OCI-LY7 (cell line): ENCODE measurements around the gene PURA. TPM values are rescaled to one million over a fixed set of nuclear protein-coding genes. Genes with fewer than 3 reads are reported as not detected.

Source experiments
- BruUV-seq: library from RNA; stranded (reverse); fragments of 400-500 nt; replicated peaks from 2 replicates; lab custom pipeline; 2021; lab: Mats Ljungman, UMichigan
- CTCF ChIA-PET: fragments of 300-600 bp; sonication (Branson Sonifier 250); formaldehyde crosslinking; loops from one replicate; lab custom pipeline; 2022; ENCODE audit warnings: antibody characterized with exemption; ENCODE audit not compliant: unreplicated experiment; lab: Charles Lee
- POLR2A ChIA-PET: fragments of 300-600 bp; sonication (Branson Sonifier 250); formaldehyde crosslinking; loops from one replicate; lab custom pipeline; 2022; ENCODE audit warnings: antibody characterized with exemption; lab: Charles Lee
- DNase-seq: peaks from one replicate; pipeline ENCODE4 v3.0.0-alpha.2; 2015; ENCODE audit warnings: low spot score
- H2AFZ ChIP-seq: fragments of 200-600 bp; sonication (generic), shearing (Covaris generic); 2 replicates; pipeline ENCODE4 v1.6.1; 2014; ENCODE audit warnings: mild to moderate bottlenecking, antibody characterized with exemption, low read length, moderate library complexity
- H3K27ac ChIP-seq: fragments of 200-600 bp; sonication (generic); 2 replicates; pipeline ENCODE4 v1.5.1; 2014; ENCODE audit warnings: mixed run types, low read depth, mild to moderate bottlenecking, moderate library complexity, low read length, inconsistent platforms; ENCODE audit not compliant: poor library complexity, severe bottlenecking
- H3K36me3 ChIP-seq: fragments of 200-600 bp; sonication (generic); 2 replicates; pipeline ENCODE4 v1.6.1; 2014; ENCODE audit warnings: mild to moderate bottlenecking, antibody characterized with exemption, low read length, moderate library complexity, mixed read lengths; ENCODE audit not compliant: insufficient read depth
- H3K4me1 ChIP-seq: fragments of 200-600 bp; sonication (generic); 2 replicates; pipeline ENCODE4 v1.5.1; 2014; ENCODE audit warnings: mild to moderate bottlenecking, low read length; ENCODE audit not compliant: insufficient read depth, poor library complexity, severe bottlenecking
- H3K4me2 ChIP-seq: fragments of 200-600 bp; sonication (generic); 2 replicates; pipeline ENCODE4 v1.6.1; 2014; ENCODE audit warnings: mild to moderate bottlenecking, low read length
- H3K4me3 ChIP-seq: fragments of 200-600 bp; sonication (generic); 2 replicates; pipeline ENCODE4 v1.5.1; 2014; ENCODE audit warnings: mild to moderate bottlenecking, low read depth, low read length; ENCODE audit not compliant: poor library complexity, severe bottlenecking
- H3K79me2 ChIP-seq: fragments of 200-600 bp; sonication (generic); 2 replicates; pipeline ENCODE4 v1.6.1; 2016; ENCODE audit warnings: low read depth, mild to moderate bottlenecking, low read length, moderate library complexity, mixed read lengths; ENCODE audit not compliant: insufficient read depth
- H3K9me2 ChIP-seq: fragments of 200-600 bp; sonication (generic); 2 replicates; pipeline ENCODE4 v1.6.1; 2016; ENCODE audit warnings: mild to moderate bottlenecking, low read length, mixed read lengths; ENCODE audit not compliant: insufficient read depth
- H3K9me3 ChIP-seq: fragments of 200-600 bp; sonication (generic); 2 replicates; pipeline ENCODE4 v1.6.1; 2014; ENCODE audit warnings: mild to moderate bottlenecking, mixed run types, low read length, mixed read lengths
- H4K20me1 ChIP-seq: fragments of 200-600 bp; sonication (generic); 2 replicates; pipeline ENCODE4 v1.6.1; 2014; ENCODE audit warnings: mild to moderate bottlenecking, antibody characterized with exemption, low read length, moderate library complexity, mixed read lengths; ENCODE audit not compliant: insufficient read depth
- CTCF ChIP-seq: fragments of 200-600 bp; sonication (generic); conservative IDR thresholded peaks from 2 replicates; pipeline ENCODE4 v1.5.1; 2014; ENCODE audit warnings: mild to moderate bottlenecking, antibody characterized with exemption, low read length, moderate library complexity, mixed read lengths
- EZH2phosphoT487 ChIP-seq: fragments of 200-600 bp; sonication (generic); IDR thresholded peaks from 2 replicates; pipeline ENCODE4 v1.6.1; 2018; ENCODE audit warnings: low read depth, borderline replicate concordance, mild to moderate bottlenecking, mixed run types, antibody characterized with exemption, low read length, moderate library complexity, mixed read lengths
- intact Hi-C: fragments of 100-400 bp; cut with micrococcal nuclease; formaldehyde crosslinking; loops from one replicate; pipeline ENCODE4 v1.10.0; 2022; ENCODE audit not compliant: unreplicated experiment
- total RNA-seq, 2 experiments: library from RNA; depleted of rRNA in 1 of 2; stranded (reverse); fragments of >200 nt in 1 of 2; shearing (Covaris generic) in 1 of 2; gene quantifications; 2 replicates each; pipeline ENCODE4 v1.2.3, GENCODE V29; 2014 to 2022

The PURA gene
- total RNA-seq, 2 experiments from 2014 or later: 19.0 to 19.7 TPM

- BruUV-seq: no TSS peak
- POLR2A ChIA-PET: interaction anchor here (0.9 to 1.5 kb wide), 2 partner anchors 12 to 53 kb away, joined by 3 to 4 read pairs; partner anchors contain the start of gene CYSTM1
- no peak overlapping the region for H3K27ac ChIP-seq
- intact Hi-C loops: no loop called here
- H3K4me2 ChIP-seq: no peak overlapping the region
- CTCF ChIA-PET: no interaction called here
- H3K4me1 ChIP-seq: peaks cover 13% of the 10 kb centered on the region
- H3K9me3 ChIP-seq: no peaks in the 10 kb centered on the region
- no peak overlapping the region for H2AFZ ChIP-seq
- no peaks in the 10 kb centered on the region for H3K36me3 ChIP-seq
- H3K9me2 ChIP-seq: no peaks in the 10 kb centered on the region
- TF ChIP-seq EZH2phosphoT487 (no peak), CTCF (no peak)
- no peak overlapping the region for H3K4me3 ChIP-seq
- no peaks in the 10 kb centered on the region for H3K79me2 ChIP-seq
- H4K20me1 ChIP-seq: no peaks in the 10 kb centered on the region
- DNase-seq: no peak
These were observed 48.4 kb downstream of the PURA start for GRCh38 chr5:140162275-140162674.

GRCh38 chr5:140162781-140163180 is 48.9 kb downstream of the PURA start:
- Histone ChIP-seq H4K20me1 (no peaks in the 10 kb centered on the region), H3K9me3 (no peaks in the 10 kb centered on the region), H3K79me2 (no peaks in the 10 kb centered on the region), H3K9me2 (no peaks in the 10 kb centered on the region), H2AFZ (no peak overlapping the region), H3K4me3 (no peak overlapping the region), H3K36me3 (no peaks in the 10 kb centered on the region), H3K4me1 (peaks cover 13% of the 10 kb centered on the region), H3K27ac (no peak overlapping the region), H3K4me2 (no peak overlapping the region)
- BruUV-seq: no TSS peak
- intact Hi-C loops: no loop called here
- ChIA-PET CTCF (no interaction called here), POLR2A (interaction anchor here (0.9 to 1.5 kb wide), 2 partner anchors 12 to 54 kb away, joined by 3 to 4 read pairs; partner anchors contain the start of gene CYSTM1)
- no peak for DNase-seq
- no peak for TF ChIP-seq EZH2phosphoT487
- TF ChIP-seq CTCF: no peak

GRCh38 chr5:140165101-140165922 is 51.4 kb downstream of the PURA start:
- POLR2A ChIA-PET: interaction anchor here (0.8 to 1.0 kb wide), 2 partner anchors 30 to 373 kb away, joined by 3 read pairs; no protein-coding TSS in a partner anchor
- Histone ChIP-seq H3K36me3 (no peaks in the 10 kb centered on the region), H3K27ac (no peak overlapping the region), H3K4me2 (no peak overlapping the region), H2AFZ (no peak overlapping the region), H4K20me1 (no peaks in the 10 kb centered on the region), H3K79me2 (no peaks in the 10 kb centered on the region), H3K4me1 (peaks cover 20% of the 10 kb centered on the region), H3K9me2 (no peaks in the 10 kb centered on the region), H3K4me3 (no peak overlapping the region), H3K9me3 (no peaks in the 10 kb centered on the region)
- no TSS peak for BruUV-seq
- DNase-seq: no peak
- CTCF ChIA-PET: no interaction called here
- TF ChIP-seq EZH2phosphoT487 (no peak), CTCF (no peak)
- intact Hi-C loops: no loop called here
